DMS53 treated with DMSO at 0.1 percent for 48 hours (cell line): Measurements from ENCODE around the gene TFIP11.

Experiments used
- DNase-seq: peaks from one replicate; lab custom pipeline; 2025; ENCODE audit not compliant: unreplicated experiment; lab: John Stamatoyannopoulos, UW

Gene TFIP11

GRCh38 chr22:26450453-26451185 is 61.7 kb downstream of the TFIP11 start:
- no peak for DNase-seq

DNA sequence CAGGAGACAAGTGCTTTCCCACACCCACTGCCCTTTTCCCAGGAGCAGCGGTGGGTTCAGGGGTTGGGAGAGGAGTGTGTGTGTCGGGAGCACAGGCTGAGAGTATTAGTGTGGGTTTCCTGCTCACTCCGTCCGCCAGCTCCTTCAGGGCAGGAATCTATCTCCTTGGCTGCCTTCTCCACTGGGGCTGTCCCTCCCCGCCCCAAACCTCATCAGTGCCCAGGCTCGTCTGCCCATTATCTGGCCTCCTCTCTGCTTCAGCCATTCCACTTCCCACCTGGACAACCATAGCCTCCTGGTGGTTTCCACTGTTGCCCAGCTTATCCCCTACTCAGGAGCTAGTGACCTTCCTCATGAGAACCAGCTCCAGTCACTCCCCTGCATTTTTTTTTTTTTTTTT is 63.3 kb downstream of the TFIP11 start:
- DNase-seq, result no peak

GRCh38 chr22:26448334-26448733 is 63.9 kb downstream of the TFIP11 start:
- DNase-seq, result no peak

DNA sequence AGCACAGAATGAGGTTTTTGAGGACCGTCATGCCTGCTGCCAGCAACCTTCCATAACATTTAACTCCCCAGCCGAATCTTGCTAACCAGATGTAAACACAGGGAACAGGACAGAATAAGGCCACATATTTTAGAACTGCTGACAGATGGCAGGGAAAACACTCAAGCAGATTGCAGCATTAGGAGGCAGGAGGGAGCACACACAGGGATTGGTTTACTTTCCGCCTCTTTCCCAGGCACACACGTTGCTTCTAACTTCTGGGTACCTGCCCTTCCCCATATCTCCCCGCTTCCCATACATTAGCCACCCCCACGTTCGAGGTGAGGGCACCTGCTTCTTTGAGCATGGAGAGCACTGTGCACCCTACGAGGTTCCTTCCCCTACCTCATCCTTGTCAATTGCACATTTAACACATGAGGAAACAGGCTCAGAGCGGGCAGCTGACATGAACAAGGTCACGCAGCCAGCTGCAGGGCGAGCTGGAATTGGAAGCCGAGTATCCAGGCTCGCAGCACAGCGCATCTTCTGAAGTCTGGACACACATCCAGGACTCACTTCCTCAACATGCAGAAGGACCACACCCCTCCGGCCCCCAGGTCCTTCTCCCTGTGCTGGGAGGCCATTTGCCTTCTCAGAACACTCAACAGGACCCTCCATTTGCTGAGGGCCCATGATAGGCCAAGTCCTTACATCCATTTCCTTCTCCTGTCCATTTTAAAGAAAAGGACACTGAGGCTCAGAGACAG is 64.5 kb downstream of the TFIP11 start:
- DNase-seq, result no peak

- DNase-seq, result no peak
Observed at GRCh38 chr22:26446808-26447515, 65.3 kb downstream of the TFIP11 start.

DNA sequence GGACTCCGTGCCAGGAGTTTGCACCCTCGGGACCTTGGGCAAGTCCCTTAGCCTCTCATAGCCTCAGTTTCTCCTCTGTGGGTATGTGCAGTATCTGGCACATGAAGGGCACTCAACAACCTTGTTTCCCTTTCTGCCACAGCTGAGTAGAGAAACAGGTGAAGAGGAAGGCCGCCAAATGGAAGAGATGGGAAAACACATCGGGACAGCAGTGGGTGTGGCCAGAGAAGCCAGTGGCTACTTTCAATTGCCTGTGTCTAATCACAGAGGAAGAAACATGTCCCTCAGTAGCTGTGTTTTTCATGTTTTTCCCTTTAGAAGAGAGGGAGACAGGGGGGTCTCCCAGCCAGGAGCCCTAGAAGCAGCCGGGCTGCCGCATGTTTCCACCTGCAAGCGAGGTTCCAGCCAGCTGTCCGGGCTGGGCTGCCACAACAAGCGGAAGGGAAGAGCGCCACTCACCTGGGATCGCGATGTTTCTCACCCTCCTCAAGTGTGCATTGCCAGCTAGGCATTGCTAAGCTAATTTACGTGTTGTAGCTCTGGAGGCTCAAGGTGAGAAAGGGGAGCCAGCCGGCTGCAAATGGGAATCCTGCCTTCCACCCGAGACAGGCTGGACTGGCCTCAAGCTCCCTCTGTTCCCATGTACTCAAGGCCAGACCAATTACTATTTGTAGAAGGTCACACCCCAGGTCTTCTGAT is 66.5 kb downstream of the TFIP11 start:
- DNase-seq, result no peak

GRCh38 chr22:26444777-26445176 is 67.5 kb downstream of the TFIP11 start:
- DNase-seq, result no peak

GRCh38 chr22:26443901-26444690 is 68.2 kb downstream of the TFIP11 start:
- DNase-seq, result no peak

DNA sequence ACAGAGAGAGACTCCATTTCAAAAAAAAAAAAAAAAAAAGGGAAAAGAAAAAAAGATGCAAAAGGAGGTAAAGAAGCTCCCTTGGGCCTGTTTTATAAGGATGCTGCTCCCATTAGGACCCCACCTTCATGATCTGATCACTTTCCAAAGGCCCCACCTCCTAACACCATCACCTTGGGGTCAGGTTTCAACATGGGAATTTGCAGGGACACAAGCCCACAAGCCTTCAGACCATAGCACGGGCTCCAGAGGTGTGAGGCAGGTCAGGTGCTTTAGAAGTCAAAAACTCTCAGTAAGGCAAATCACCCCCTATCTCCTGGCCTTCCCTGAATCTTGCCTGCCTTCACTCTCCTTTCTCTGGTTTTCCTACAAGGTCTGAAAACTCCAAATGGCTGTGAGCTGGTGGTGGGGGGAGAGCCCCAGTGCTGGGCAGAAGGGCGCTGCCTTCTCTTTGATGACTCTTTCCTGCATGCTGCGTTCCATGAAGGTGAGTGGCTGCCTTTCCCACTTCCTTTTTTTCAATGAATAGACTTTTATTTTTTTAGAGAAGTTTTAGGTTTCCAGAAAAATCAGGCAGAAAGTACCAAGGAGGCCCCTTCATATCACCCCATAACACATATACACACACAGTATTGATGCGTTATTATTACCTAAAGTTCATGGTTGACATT is 70.1 kb downstream of the TFIP11 start:
- no peak for DNase-seq
